ENCODE data around the gene SYTL3. TPM values are rescaled to one million over a fixed set of nuclear protein-coding genes. Genes with fewer than 3 reads are reported as not detected.

The SYTL3 gene
- total RNA-seq, 1 experiment from 2014 or later = 6.2 TPM

Other genes starting within 250 kb of the SYTL3 start
- 32.6 and 37.6 TPM in 2 replicates for gene TMEM181, start 90.0 kb upstream of the SYTL3 start, total RNA-seq (2014; rRNA removed; shearing (Covaris generic))
- 163 and 195 TPM in 2 replicates for gene DYNLT1, start 5.3 kb upstream of the SYTL3 start, total RNA-seq (2014; rRNA removed; shearing (Covaris generic))
- 95.6 and 104 TPM in 2 replicates for gene EZR, start 169.3 kb downstream of the SYTL3 start, total RNA-seq (2014; rRNA removed; shearing (Covaris generic))

Measured in RPMI7951 (cell line).